CD4-positive, alpha-beta T cell treated with Interleukin-17A for 4 hours (primary cell): ENCODE results near the gene MEF2C.

Source experiments
- DNase-seq: peaks from one replicate; pipeline ENCODE4 v3.0.0-alpha.2; 2020; ENCODE audit warnings: mixed read lengths

MEF2C gene

DNA sequence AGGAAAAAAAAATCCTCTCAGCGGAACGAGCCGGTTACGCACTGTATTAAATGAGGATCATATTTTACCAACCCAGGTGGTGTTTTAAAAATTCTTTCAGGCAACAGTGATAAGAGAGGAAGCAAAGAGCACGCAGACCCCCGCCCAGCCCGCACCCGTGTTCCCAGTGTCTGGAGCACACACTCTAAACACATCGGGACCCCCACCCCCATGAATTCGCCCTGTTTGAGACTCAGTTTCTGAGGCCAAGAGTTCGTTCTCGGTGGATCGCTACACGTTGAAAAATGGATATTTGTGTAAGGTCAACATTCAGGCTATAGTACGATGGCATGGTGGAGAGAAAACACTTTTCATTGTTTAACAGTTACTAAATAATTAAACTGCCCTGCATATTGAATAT, 196.3 kb downstream of the MEF2C start:
- DNase-seq = no peak

DNA sequence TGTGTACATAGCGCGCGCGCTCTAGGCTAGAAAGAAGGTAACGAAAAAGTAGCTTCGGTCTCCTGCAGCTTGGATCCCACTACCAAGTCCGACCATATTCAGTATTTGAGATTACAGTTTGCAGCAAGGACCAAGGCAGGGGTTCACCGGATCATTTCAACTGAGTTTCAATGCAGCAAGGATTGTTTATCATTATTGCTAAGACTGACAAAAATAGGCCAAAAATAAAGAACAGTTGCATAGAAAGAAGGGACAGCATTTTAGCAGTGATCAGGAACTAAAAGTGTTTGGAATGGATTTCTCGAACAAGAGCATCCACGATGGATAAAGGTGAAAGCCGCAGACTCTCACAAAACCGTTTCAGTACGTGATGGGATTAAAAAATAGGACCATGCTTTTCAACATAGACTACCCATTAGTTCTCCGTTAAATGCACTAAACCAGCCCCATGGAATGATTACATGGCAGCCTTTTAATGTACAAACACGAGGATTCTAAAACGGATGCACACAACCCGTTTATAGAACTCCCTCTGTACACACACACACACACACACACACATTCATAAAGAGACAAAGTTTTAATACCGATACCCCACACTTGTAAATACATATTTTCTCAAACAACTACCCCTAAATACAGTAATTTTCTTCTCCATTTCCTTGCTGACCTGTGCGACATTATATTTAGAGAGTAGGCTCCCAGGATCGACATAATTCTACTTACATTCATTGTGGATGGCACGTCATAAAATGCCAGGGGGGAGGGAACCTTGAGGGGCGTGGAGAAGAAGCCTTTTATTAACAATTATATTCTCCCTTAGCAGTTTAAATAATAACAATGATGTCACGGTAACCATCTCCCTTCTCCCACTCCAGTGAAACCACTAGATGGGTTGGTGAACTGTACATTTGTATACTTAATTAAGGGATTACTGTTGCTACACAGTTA, 197.1 kb downstream of the MEF2C start:
- DNase-seq = no peak

DNA sequence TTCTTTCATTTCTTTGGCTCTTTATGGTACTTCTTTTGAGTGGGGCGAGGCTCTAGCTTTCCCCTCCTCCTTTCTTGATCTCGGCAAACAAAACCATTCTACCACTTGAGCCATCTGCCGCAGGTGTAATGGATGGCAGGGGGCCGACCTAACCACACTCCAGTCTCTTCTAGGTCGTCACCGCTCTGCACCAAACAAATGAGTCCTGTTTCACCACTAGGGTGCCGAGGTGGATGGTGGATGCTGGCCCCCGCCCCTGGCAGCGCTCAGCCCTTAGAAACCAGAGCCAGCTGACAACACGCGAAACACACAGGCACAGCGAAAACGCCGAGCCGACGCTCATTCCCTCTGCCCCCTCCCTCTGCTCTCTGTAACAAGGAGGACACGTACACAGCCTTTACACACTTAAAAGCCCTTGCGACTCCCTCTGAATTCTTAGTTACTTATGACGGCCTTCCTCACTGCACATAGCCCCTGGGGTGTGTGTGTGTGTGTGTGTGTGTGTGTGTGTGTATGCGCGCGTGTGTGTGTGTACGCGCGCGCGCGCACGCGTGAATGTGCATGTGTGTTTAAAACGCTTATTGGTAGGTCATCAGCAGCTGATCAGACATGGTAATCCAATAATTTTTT, 199.4 kb downstream of the MEF2C start:
- no peak for DNase-seq

DNA sequence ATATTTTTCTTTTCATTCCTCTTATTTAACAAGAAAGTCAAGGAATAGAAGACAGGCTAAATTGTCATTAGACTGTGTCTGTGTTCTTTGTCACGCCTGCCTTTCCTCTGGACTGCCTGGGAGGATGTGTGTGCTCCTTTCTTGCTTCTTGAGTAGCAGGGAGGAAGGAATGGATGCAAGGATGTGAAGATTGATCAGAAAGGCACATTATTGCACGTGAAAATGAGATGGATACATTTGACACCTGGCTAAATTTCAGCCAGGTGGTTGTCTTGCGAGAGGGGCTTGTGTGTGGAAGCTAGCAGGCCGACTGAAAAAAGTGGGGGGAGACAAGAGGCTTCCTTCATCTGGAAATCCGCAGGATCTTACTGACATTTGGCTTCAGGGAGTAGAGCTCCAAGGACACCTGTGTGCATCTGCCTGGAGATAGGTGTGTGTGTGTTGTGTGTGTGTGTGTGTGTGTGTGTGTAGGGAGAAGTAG, 200.1 kb downstream of the MEF2C start:
- DNase-seq = no peak

DNA sequence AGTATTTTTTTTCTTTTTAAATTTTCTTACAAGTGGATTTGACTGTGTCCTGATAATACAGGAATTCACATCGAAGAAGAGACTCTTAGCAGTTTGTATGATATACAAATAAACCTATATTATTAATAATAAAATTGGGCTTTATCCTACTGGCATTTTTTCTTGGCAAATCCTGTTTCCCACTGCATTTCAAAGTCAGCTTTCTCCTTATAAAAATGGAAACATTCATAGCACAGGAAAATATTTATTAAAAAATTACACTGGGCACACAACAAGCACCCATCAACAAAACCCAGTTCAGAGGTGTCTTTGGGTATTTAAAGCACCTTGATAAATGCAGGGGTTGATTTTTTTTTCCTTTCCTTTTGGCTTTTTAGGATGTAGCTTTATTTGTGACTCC, 200.9 kb downstream of the MEF2C start:
- DNase-seq = no peak

DNA sequence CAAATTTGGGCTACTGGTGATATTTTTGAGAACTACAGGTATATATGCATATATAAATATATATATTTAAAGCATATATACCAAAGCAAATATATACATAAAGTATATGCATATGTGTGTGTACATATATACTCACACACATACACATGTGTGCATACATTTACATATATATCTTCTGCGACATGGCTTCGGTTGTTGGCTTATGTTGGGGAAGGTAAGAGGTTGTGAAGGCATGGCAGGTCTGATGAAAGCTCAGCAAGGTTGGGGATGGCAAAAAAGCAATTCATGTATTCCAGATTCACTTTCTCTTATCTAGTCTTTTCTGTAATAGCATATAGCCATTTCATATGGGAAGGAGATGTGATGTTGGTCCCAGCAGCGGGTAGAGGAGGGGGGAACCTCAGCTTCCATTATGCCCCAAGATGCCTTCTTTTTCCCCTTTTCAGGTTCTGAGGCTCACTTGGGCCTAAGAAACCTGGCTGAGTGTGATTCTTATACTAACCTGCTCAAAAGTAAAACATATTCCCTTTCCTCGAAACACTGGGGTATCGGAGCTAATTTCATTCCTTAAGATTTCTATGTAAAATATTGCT, 201.7 kb downstream of the MEF2C start:
- DNase-seq = no peak

DNA sequence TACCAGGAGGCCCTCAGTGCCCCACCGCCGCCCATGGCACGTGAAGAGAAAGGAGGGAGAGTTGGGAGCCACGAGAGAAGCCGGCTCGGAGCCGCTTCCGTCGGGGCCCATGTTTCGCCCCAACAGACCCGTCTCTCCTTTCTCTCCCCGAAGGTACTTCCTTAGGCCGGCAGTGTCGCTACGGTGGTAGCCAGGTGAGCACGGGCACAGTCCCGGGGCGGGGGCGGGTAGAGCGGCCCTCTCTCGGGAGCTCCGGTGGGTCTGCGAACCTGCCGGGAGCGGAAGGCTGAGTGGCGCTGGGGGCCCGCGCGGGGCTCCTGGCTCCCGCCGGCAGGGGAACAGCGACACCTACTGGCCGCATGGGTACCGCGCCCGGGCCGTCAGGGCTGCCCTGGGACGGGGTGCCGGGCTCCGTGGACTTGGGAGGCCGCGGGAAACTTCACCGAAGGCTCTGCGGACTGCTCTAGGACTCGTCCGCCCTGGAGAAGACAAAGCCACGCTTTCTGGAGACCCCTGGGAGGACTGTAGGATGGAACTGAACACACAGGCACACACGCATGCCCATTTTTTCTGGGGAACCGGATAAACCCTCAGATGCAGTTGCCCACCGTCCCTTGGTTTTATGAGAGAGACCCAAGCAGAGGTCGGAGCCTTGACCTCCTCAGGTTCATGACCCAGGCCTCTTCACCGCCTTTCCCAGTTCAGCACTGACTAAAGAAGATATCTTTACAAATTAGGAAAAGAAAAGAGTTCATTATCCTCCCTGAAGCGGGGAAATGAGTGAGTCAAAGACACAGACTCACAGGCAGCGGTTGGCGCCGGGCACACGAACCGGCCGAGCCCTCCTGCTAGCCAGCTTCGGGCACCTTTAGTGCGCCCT, 202.5 kb downstream of the MEF2C start:
- peak; percentile 78 for DNase-seq

DNA sequence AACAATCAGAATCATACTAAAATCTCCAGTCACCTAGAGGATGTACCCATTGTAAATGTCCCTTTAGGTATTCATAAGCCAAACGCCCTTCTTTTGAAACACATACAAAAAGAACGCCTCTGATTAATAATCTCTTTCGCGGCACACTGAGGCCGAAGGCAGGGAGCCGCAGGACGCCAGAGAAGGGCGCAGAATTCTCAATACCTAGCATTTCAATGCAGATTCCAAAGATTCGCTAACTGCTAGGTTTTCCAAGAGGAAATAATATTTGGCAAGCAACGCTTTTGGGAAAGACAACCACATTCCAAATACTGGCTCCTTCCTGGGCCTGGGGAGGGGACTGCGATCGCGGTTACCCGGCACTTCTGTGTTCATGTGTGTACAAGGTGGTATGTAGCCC, 203.3 kb downstream of the MEF2C start:
- no peak for DNase-seq

DNA sequence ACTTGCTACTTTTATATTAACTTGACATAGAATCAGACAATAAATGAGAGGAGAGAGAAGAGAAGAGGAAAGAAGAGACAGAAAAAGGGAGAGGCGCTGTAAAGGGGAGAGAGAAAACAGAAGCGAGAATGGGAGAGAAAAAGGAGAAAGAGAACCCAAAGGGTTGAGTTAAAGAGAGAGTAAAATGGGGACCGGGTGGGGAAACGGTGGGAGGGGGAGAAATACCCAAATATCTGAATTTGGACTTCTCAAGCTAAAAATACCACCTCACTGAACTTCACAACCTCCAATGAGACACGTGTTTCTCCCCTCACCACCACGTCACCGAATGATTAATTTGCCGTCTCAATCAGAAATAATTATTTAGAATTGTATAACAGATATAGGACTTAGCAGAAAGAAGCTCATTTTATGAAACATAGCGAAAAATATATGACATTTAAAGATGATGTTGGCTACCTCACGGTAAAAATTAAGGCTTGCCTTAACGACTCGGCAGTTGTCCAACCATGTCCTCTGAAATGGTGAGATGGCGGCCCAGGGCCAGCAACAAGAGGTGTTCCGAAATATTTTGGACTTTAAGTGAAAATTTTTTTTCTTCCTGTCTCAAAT, 204.1 kb downstream of the MEF2C start:
- no peak for DNase-seq

DNA sequence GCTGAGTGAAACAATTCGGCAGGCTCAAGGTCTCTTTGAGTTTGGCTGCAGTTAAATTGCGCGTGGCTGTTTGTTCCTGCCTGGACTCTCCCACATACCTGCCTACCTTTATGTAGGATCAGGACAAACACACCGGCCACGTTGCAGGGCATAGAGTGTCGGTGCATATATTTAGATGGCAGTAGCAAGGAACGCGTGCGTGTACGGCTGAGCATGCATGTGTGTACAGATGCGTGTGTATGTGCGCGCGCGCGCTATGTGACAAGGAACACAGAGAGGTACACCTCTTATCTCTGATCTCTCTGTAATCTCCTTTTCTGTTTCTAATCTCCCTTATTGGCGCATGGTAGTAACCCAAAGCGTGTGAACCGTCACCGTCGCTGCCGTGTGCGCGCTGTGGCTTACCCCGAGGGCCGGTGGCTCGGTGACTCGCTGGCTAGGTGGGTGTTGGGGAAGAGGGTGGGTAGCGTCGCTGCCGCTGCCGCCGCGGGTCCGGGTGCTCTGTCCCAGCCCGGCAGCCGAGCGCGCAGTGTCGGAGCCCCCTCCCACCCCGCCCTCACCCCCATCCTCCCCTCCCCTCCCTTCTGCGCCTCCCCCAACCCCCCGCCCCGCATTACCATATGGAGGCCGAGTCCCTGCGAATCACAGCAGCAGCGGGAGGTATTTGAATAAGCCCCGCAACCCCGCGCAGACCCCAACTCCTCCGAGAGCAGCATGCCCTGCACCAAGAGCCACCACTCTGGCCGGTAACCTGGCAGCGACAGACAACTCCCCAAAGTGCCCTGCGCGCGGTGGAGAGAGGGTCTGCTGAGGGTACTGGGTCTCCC, 204.8 kb downstream of the MEF2C start:
- DNase-seq = no peak

DNA sequence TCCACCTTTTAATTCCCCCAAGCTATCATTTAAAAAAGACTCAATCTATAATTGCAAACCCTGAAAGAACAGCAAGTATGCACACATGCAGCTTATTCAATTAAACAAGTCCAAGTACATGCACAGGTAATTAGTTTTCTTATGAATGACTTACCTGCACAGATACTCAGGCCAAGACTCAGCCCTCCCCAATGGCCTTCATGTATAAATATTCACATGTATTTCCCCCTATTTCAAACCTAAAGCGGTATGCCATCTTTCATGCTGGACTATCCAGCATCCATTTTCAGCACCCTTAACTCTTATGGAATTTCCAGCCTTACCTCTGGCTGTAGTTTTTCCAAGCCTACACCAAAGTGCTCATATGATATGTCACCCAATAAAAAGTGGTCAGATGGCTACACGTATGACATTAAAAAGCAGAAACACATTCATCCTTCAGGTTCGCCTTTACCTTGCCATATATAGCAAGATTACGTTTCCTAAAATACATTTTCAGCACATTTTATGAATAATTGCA, 205.5 kb downstream of the MEF2C start:
- DNase-seq = no peak

DNA sequence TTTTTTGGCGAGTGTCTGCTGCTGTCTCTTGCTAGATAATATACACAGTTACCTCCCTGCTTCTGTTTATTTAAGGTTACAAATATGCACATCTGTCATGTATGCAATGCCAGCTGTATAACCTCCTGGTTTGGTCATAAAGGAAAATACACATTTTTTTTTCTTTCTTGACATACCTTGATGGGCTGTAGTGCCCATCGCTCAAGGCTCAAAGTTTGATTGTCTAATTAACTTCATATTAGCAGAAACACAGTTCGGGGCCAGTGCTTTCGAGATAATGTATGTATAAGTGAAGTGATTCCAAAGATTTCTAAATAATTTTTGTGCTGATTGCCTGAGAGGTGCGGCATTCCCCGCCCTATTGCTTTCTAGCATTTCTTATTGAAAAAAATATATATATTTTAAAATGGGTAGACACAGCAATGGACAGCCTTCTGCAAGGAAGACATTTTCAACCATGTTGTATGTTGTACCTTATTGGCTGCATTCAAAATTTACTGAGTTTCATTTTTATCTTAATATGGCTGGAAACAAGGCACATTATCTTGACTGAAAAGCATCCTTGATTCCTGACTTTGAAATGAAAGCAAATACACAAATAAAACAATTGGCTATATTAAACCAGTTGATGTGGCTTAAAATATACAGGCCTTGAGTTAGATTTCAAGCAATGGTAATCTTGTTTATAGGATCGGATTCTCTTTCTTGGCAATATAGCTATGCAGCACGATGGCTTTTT, 206.2 kb downstream of the MEF2C start:
- DNase-seq = no peak

DNA sequence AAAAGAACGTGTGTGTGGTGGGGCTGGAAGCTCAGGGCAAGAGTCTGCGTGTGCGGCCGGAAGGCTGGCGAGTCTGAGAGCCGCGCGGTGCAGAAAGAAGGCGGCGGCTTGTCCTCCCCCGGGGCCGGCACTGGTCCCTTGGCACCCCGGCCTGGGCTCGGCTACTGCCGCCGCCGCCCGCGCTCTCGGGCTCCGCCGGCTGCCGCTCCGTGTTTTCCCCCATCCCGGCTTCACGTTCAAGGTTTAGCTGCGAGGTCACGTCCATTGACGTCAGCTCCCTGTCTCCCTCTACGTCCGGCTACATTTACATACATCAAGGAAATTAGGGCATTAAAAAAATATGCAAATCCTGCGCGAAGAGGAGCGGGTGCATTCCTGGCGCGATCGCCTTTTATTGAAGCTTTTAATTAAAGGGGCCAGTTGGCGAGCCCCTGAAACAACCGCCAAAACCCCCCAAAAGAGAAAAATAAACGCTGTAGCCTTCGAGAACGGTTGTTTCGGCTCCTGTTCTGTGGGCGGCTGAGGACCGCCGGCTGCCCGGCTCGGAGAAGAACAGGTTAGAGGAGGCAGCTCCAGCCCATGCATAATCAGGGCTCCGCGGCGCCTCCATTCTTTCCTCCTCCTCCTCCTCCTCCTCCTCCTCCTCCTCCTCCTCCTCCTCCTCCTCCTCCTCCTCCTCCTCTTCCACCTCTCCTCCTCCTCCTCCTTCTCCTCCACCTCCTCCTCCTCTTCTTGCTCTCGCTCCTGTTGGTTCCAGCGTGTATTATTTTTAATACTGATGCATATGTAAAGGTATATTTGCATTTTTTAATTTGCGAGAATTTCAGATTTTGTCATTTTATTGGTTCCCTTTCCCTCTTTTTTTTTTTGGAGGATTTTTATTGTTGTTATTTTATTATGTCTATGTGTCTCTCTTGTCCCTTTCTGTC, 207.0 kb downstream of the MEF2C start:
- DNase-seq = no peak

DNA sequence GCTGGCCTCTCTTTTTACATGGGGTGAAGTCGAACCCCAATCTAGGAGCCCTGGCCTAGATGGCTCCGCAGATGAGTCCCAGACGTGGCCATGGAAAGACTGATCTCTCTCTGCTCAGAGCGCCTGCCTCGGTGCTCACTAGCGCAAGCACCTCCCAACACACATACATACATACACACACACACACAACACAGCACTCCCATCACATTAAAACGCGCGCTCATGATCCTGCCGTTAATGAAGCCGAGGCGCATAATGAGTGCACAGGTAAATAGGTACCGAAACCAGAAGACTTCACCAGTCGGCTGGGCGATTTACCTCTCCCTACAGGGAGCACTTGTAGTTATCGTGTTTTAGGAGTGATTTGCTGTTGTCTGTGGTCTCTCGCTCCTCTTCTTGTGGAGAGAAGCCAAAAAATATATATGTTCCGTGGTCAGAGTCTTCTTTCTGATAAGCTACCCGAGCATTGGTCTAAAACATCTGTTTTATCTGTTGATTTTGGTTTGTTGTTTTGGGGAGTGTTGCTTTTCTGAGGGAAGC, 207.7 kb downstream of the MEF2C start:
- no peak for DNase-seq

DNA sequence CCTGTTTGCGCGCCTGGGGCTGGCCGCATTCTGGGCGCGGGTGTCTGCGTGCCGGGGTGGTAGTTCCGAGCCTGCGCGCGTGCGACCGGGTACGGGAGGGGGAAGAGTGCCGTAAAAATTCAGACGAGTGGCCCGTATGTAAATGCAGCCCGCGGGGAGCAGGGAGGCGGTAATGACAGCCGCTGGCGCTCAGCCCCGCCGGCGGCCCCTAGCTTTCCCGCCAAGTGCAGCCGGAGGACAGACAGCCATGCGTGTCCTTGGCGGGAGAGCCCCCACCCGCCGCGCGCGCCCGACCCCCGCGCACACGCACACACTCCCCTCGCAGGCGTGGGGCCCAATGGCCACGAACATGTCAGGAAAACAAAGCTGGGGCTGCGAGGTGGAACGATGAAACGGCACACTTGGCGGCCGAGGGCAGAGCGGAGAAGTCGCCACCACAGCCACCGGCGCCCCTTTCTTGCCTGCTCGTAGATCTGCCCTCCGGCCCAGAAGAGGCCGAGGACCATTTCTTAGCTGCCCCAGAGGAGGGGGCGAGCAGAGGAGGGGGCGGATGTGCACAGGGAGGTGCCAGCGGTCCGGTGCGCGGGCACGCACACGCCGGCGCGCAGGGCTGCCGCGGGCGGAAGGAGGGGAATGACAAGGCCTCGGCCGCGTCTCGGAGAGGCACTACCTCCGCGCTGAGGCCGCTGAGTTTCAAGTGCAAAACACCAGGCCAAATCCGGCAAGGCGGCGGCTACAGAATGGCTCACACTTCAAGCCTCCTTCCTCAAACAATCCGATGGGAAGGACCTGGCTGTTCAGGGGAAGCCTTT, 208.4 kb downstream of the MEF2C start:
- DNase-seq = no peak

DNA sequence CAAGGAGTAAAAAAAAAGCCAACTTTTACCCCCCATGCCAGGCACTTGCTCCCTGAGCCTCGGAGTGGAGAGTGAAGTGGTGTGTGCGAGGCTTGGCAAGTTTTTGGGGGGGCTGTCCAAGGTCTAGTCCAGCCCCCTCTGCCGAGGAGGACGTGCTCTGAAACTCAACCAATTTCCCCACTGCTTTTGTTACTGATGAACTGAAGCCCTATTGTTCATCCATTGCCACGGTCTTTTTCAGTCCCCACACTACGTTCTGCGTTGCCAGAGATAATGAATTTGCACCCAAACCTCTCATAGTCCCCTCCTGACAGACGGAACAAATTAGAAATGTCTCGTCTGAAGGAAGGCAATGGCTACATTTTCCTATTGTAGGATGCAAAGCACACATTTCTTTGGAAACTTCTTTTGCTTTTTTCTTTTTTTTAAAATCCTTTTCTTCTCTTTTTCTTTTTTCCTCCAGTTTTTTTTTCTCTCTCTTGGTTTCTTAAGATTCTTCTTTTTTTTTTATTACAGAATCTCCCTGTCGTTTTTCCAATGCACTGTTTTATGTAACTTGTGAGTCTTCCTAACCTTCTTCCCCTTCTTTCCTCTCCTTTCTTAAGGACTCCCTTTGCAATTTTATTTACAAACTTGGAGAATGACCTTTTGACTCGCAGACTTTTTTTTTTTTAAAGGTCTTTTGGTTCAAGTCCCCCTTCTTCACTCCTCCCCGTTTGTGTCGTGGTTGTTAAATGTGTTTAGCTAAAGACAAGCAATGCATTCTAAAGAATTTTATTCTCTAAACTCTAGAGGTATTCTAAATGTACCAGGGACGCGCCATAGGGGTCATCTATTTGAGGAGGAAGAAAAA, 209.5 kb downstream of the MEF2C start:
- no peak for DNase-seq

DNA sequence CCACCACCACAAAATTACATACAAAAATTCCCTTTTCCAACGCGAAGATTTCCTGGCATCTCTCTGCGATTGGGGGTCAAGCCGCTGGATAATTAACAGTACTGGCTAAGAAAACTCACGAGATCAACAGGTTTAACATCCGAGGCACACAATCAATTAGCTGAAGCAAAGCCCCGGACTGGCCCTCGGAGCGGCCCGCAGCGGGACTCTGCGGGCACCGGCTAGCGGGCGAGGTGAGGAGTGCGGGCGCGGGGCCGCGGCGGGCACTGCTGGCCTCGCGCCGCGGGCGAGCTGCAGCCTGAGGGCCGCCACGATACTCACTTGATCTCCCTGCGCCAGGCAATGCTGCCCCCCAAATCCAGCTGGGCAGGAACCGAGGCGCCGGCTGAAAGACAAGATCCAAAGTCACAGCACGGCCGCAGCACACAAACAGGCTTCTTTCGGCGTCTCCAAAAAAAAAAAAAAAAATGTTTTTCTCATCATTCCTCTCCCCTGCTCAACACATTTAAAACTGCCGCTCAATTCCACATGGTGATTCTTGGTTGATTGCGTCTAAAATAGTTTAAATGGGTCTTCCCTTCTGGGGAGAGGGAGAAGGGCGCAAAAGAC, 210.2 kb downstream of the MEF2C start:
- DNase-seq = no peak
